HT-29 (cell line): Measurements from ENCODE around the gene ZNF226. TPM values are rescaled to one million over a fixed set of nuclear protein-coding genes. Genes with fewer than 3 reads are reported as not detected.
"Not testable (repeated sequence)": the region's sequence is repeated elsewhere in the genome, so short reads cannot be mapped to it uniquely, and the experiment has no call there.

ENCODE experiments used
- DNase-seq: peaks from one replicate; pipeline ENCODE4 v3.0.0-alpha.2; 2015; ENCODE audit warnings: low spot score
- total RNA-seq: library from RNA; depleted of rRNA; stranded (reverse); fragments of >200 nt; shearing (Covaris generic); gene quantifications from 2 replicates; pipeline ENCODE4 v1.2.3, GENCODE V29; 2014; rRNA removed

The ZNF226 gene
- 9.0 and 18.4 TPM in 2 replicates for total RNA-seq

GRCh38 chr19:44164673-44165512 lies at the start of gene ZNF226:
Gene ZNF226, plus strand, starts transcription at chr19:44165100. Its CDS starts 4,981 bp downstream, at chr19:44170081.
- peak; percentile 99 for DNase-seq

- DNase-seq, result not testable (repeated sequence)
These were observed 43.7 kb upstream of the ZNF226 start for GRCh38 chr19:44121162-44121561.

GRCh38 chr19:44131955-44132354 lies 32.9 kb upstream of the ZNF226 start:
- DNase-seq, result no peak

- peak; percentile 92 for DNase-seq
These were observed 23.5 kb upstream of the ZNF226 start, which contains the start of gene ZNF234 for GRCh38 chr19:44141191-44142058. Gene ZNF234, plus strand, starts transcription at chr19:44141554. Its CDS starts 3,079 bp downstream, at chr19:44144633.

GRCh38 chr19:44142059-44142433 lies 22.9 kb upstream of the ZNF226 start:
- DNase-seq, result no peak

GRCh38 chr19:44149776-44150175 lies 15.1 kb upstream of the ZNF226 start:
- no peak for DNase-seq

GRCh38 chr19:44151491-44151890 lies 13.4 kb upstream of the ZNF226 start:
- no peak for DNase-seq

GRCh38 chr19:44156475-44156874 lies 8.4 kb upstream of the ZNF226 start:
- no peak for DNase-seq

- no peak for DNase-seq
These were observed 1.1 kb upstream of the ZNF226 start for GRCh38 chr19:44163789-44164188.

- no peak for DNase-seq
These were observed 600 bp upstream of the ZNF226 start for GRCh38 chr19:44164327-44164672.

- DNase-seq, result not testable (repeated sequence)
These were observed 5.8 kb downstream of the ZNF226 start for GRCh38 chr19:44170660-44171059.

GRCh38 chr19:44176590-44176989 lies 11.7 kb downstream of the ZNF226 start:
- no peak for DNase-seq

GRCh38 chr19:44180968-44181367 lies 16.1 kb downstream of the ZNF226 start:
- no peak for DNase-seq

- DNase-seq, result no peak
These were observed 17.2 kb downstream of the ZNF226 start for GRCh38 chr19:44182145-44182544.

- DNase-seq, result no peak
These were observed 25.1 kb downstream of the ZNF226 start for GRCh38 chr19:44190020-44190419.

- no peak for DNase-seq
These were observed 27.2 kb downstream of the ZNF226 start for GRCh38 chr19:44192127-44192526.

- no peak for DNase-seq
These were observed 31.9 kb downstream of the ZNF226 start for GRCh38 chr19:44196772-44197171.

GRCh38 chr19:44202470-44202869 lies 37.6 kb downstream of the ZNF226 start:
- no peak for DNase-seq

GRCh38 chr19:44202974-44203373 lies 38.1 kb downstream of the ZNF226 start:
- no peak for DNase-seq

- not testable (repeated sequence) for DNase-seq
These were observed 39.0 kb downstream of the ZNF226 start for GRCh38 chr19:44203877-44204276.

GRCh38 chr19:44204772-44205171 lies 39.9 kb downstream of the ZNF226 start:
- no peak for DNase-seq

GRCh38 chr19:44207126-44207803 lies 42.4 kb downstream of the ZNF226 start:
- peak; percentile 99 for DNase-seq
